CD4-positive, alpha-beta T cell treated with Interleukin-15 for 1 hour (primary cell): ENCODE data around the gene INPP5J.
"Not testable (repeated sequence)": the region's sequence is repeated elsewhere in the genome, so short reads cannot be mapped to it uniquely, and the experiment has no call there.

Experiments
- DNase-seq: peaks from one replicate; pipeline ENCODE4 v3.0.0-alpha.2; 2020

INPP5J gene

DNA sequence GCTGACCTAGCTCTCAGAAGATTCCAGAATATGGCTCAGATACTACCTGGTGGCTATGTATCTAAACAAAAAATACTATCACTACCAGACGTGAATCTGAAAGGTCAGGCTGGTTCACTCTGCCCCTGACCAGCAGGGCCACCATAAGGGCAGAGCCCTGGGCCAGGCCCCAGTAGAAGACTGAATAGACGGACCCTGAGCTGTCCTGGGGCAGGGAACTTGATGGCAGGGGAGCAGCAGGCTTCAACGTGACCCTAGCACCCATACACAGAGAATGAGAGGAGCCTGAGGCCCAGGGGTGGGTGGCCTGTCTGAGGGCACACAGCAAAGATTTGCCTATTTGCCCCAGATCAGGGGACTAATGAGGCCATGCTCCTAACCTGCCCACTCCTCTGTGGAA, 30.6 kb downstream of the INPP5J start:
- DNase-seq: no peak

GRCh38 chr22:31154975-31155374, 32.2 kb downstream of the INPP5J start:
- no peak for DNase-seq

GRCh38 chr22:31155422-31155821, 32.7 kb downstream of the INPP5J start:
- no peak for DNase-seq

DNA sequence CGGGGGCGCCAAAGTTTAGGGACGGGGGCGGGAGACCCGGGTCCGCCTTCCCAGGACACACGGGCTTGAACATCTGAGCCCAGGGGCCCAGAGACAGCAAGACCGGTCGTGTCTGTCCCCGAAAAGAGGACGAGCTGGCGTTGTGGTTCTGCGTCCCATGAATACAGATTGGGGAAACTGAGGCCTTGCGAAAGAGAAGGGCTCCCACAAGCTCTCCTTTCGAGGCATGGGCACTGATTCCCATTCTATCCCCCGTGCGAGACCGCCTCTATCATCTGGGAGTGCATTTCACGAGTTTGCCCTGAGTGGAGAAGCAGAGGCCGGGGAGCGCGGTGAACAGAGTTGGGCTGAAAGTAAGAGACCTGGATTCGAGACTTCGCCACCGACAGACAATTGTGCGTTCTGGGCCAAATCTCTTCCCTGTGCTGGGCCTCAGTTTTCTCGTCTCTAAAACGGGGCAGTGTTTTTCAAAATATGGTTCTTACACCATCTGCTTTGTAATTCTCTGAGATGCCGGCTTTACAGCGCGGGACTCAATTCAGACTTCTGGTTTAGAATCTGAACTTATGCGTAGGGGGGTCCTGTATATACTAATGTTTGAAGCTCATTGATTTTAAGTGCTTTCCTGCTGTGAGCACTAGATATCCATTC, 37.7 kb downstream of the INPP5J start:
- DNase-seq: no peak

- no peak for DNase-seq
Observed at GRCh38 chr22:31161386-31161785, 38.6 kb downstream of the INPP5J start.

- DNase-seq: no peak
Observed at GRCh38 chr22:31162015-31162765, 39.4 kb downstream of the INPP5J start.

DNA sequence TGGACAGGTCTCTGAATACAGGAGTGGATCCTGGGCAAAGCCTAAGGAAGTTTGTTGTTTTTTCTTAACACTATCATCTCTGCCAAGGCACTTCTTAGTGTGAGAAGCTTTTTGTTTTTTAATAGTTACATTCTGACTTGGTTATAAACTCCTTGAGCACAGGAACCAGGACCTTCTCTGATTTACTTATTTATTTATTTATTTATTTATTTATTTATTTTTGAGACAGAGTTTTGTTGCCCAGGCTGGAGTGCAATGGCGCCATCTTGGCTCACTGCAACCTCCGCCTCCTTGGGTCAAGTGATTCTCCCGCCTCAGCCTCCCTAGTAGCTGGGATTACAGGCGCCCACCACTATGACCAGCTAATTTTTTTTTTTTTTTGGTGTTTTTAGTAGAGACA, 48.2 kb downstream of the INPP5J start:
- DNase-seq: no peak

- not testable (repeated sequence) for DNase-seq
Observed at GRCh38 chr22:31171734-31172133, 49.0 kb downstream of the INPP5J start.

- DNase-seq: no peak
Observed at GRCh38 chr22:31173386-31174145, 50.8 kb downstream of the INPP5J start.

DNA sequence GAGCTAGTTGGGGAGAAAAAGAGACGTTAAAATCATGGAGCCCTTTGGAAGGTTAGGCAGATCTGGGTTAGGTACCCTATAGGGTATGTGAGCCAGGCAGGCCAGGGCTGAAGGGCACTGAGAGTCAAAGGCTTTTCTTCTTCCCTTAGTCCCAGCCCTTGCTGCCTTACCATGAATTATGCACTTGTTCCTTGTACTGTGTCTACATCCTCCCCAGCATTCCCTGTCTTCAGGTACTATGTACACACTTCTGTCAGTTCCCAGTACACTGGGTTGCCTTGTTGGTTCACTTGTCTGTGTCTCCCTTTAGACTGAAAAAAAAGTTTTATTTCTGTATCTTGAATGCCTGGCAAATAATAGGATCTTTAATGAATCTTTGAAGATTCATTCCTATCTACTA, 54.2 kb downstream of the INPP5J start:
- no peak for DNase-seq

DNA sequence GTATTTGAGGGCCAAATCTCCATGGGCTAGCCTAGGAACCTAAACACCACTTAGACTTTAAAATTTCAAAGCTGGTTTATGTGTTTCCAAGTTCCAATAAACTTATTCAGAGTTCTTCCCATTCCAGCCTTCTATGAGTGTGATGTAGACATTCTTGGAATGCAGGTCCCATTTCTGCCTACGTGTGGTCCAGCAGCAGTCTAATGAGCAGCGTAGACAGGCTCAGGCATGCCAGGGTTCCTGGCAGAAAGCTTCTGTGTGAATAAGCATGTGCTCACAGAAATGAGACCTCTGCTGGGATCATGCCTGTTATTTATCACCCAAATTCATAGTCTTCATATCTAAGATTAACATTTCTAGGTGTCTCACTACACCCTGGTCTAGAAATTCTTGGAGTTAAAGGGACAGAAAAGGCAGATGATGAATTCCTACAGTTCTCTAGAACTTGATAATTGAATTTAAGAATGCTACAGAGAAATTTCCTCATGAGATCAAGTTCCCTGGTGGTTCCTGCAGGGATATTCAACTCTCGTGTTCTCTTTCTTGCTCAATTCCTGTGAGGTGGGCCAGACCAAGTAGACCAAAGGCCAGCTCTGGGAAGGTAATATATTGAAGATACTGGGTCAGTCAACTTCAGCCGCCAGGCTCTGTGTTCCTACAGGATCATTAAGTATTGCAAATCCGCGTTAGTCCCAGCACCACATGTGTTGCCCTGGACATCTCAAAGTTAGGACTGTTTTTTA, 54.8 kb downstream of the INPP5J start:
- no peak for DNase-seq

DNA sequence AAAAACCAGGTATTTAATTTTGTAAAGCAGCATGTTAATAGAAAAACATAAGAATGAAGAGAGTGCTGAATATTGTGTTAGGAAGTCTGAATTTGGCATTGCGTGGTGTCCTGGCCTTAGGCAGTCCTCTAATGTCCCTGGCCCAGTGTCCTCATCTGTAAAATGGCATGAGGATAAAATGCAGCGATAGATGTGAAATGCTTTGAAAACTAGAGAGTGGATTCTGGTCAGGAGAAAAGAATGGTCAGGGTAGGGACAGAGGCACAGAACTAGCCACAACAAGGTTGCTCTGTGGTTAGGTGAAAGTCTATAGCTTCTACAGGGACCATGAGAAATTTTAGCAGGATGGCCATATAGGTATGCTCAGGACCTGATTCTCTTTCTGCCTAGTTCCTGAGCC, 56.1 kb downstream of the INPP5J start:
- no peak for DNase-seq

DNA sequence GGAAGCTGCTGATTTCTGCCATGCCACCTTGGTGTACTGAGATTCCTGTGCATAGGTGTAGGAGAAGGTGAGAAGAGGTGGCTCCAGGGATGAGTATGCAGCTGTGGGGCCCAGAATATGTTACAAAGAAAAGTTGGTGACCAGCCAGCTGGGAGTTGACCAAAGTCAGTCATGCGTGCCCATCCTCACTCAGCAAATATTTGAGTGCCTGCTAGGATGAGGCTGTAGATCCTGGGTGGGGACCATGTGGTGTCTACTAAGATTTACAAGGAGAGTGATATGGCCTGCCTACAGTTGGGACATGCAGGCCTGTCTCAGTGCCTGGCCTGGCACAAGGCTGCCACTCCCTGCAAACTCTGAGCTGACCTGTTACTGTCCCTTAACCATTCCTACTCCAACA, 56.6 kb downstream of the INPP5J start:
- DNase-seq: no peak

GRCh38 chr22:31184015-31184414, 61.2 kb downstream of the INPP5J start:
- no peak for DNase-seq
